ENCODE measurements around the gene CPED1.
"Not testable (repeated sequence)": the region's sequence is repeated elsewhere in the genome, so short reads cannot be mapped to it uniquely, and the experiment has no call there.

The CPED1 gene

GRCh38 chr7:121102619-121103018, 114.1 kb downstream of the CPED1 start:
- no peaks in the 10 kb centered on the region for H3K36me3 ChIP-seq (ENCODE audit: insufficient read depth, low read length)
- H3K9me3 ChIP-seq (ENCODE audit: low read length) = no peaks in the 10 kb centered on the region
- no peak overlapping the region for H3K4me3 ChIP-seq (ENCODE audit: low read length)
- H2AFZ ChIP-seq (ENCODE audit: low read depth, low read length) = no peak overlapping the region
- no peaks in the 10 kb centered on the region for H3K27me3 ChIP-seq (ENCODE audit: insufficient read depth, low read length)
- peaks cover 3% of the 10 kb centered on the region for H3K4me1 ChIP-seq (ENCODE audit: insufficient read depth, low read length)

GRCh38 chr7:121103086-121103485, 114.6 kb downstream of the CPED1 start:
- Histone ChIP-seq H3K4me1 (ENCODE audit: insufficient read depth, low read length) (peaks cover 3% of the 10 kb centered on the region), H3K36me3 (ENCODE audit: insufficient read depth, low read length) (no peaks in the 10 kb centered on the region), H3K4me3 (ENCODE audit: low read length) (no peak overlapping the region), H2AFZ (ENCODE audit: low read depth, low read length) (no peak overlapping the region), H3K27me3 (ENCODE audit: insufficient read depth, low read length) (no peaks in the 10 kb centered on the region), H3K9me3 (ENCODE audit: low read length) (no peaks in the 10 kb centered on the region)

GRCh38 chr7:121103579-121103978, 115.1 kb downstream of the CPED1 start:
- Histone ChIP-seq H3K27me3 (ENCODE audit: insufficient read depth, low read length) (no peaks in the 10 kb centered on the region), H3K4me3 (ENCODE audit: low read length) (no peak overlapping the region), H3K9me3 (ENCODE audit: low read length) (no peaks in the 10 kb centered on the region), H3K36me3 (ENCODE audit: insufficient read depth, low read length) (no peaks in the 10 kb centered on the region), H2AFZ (ENCODE audit: low read depth, low read length) (no peak overlapping the region), H3K4me1 (ENCODE audit: insufficient read depth, low read length) (peaks cover 4% of the 10 kb centered on the region)

DNA sequence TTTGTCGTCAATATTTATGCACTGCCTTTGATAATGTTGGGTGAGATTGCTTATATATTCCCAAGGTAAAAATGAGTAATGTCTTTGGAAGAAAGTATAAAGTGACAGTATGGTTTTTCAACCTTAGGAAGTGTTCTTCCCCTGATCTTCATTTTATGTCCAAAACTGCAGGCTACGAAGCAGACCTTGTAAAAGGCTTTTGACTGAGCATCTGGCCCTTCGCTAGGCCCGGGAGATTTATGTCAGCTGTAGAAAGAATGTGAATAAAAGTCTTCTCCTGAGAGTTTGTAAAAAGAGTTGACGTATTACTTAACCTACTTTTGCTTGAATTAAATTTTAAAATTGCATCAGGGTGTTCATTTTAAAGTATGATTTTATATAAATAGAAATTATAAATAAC, 116.8 kb downstream of the CPED1 start:
- Histone ChIP-seq H3K4me1 (ENCODE audit: insufficient read depth, low read length) (peaks cover 12% of the 10 kb centered on the region), H2AFZ (ENCODE audit: low read depth, low read length) (no peak overlapping the region), H3K9me3 (ENCODE audit: low read length) (no peaks in the 10 kb centered on the region), H3K27me3 (ENCODE audit: insufficient read depth, low read length) (no peaks in the 10 kb centered on the region), H3K4me3 (ENCODE audit: low read length) (no peak overlapping the region), H3K36me3 (ENCODE audit: insufficient read depth, low read length) (no peaks in the 10 kb centered on the region)

GRCh38 chr7:121107923-121108498, 119.5 kb downstream of the CPED1 start:
- H2AFZ ChIP-seq (ENCODE audit: low read depth, low read length) = no peak overlapping the region
- H3K27me3 ChIP-seq (ENCODE audit: insufficient read depth, low read length) = no peaks in the 10 kb centered on the region
- H3K4me3 ChIP-seq (ENCODE audit: low read length) = no peak overlapping the region
- no peaks in the 10 kb centered on the region for H3K9me3 ChIP-seq (ENCODE audit: low read length)
- H3K36me3 ChIP-seq (ENCODE audit: insufficient read depth, low read length) = no peaks in the 10 kb centered on the region
- H3K4me1 ChIP-seq (ENCODE audit: insufficient read depth, low read length) = peaks cover 12% of the 10 kb centered on the region

- H2AFZ ChIP-seq (ENCODE audit: low read depth, low read length) = peak overlapping the region; percentile 64
- no peaks in the 10 kb centered on the region for H3K9me3 ChIP-seq (ENCODE audit: low read length)
- H3K36me3 ChIP-seq (ENCODE audit: insufficient read depth, low read length) = no peaks in the 10 kb centered on the region
- peak overlapping the region; percentile 29 for H3K4me3 ChIP-seq (ENCODE audit: low read length)
- H3K4me1 ChIP-seq (ENCODE audit: insufficient read depth, low read length) = peaks cover 10% of the 10 kb centered on the region
- no peaks in the 10 kb centered on the region for H3K27me3 ChIP-seq (ENCODE audit: insufficient read depth, low read length)
Observed at GRCh38 chr7:121109145-121109544, 120.6 kb downstream of the CPED1 start.

DNA sequence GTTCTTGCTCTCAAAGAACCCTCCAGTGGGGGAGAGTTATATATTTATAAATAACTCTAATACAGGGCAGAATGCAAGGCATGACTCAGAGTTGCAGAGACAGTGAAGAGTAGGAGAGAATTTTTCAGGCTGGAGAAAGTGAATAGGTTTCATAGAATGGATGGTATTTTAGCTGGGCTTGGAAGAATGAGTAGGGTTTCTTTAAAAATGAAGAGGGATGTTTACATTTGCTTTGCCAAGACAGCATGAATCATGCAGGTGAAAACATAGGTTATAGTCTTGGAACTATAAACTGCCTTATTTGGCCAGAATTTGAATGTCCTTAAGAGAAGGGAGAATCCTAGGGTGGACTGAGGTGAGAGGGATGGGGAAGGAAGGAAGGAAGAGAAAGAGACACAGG, 124.8 kb downstream of the CPED1 start:
- Histone ChIP-seq H2AFZ (ENCODE audit: low read depth, low read length) (no peak overlapping the region), H3K27me3 (ENCODE audit: insufficient read depth, low read length) (no peaks in the 10 kb centered on the region), H3K36me3 (ENCODE audit: insufficient read depth, low read length) (no peaks in the 10 kb centered on the region), H3K4me1 (ENCODE audit: insufficient read depth, low read length) (peaks cover 18% of the 10 kb centered on the region), H3K9me3 (ENCODE audit: low read length) (no peaks in the 10 kb centered on the region), H3K4me3 (ENCODE audit: low read length) (no peak overlapping the region)

GRCh38 chr7:121116396-121116795, 127.9 kb downstream of the CPED1 start:
- H3K4me1 ChIP-seq (ENCODE audit: insufficient read depth, low read length) = peaks cover 8% of the 10 kb centered on the region
- no peak overlapping the region for H2AFZ ChIP-seq (ENCODE audit: low read depth, low read length)
- no peaks in the 10 kb centered on the region for H3K36me3 ChIP-seq (ENCODE audit: insufficient read depth, low read length)
- H3K27me3 ChIP-seq (ENCODE audit: insufficient read depth, low read length) = no peaks in the 10 kb centered on the region
- H3K4me3 ChIP-seq (ENCODE audit: low read length) = no peak overlapping the region
- H3K9me3 ChIP-seq (ENCODE audit: low read length) = peaks cover 3% of the 10 kb centered on the region

DNA sequence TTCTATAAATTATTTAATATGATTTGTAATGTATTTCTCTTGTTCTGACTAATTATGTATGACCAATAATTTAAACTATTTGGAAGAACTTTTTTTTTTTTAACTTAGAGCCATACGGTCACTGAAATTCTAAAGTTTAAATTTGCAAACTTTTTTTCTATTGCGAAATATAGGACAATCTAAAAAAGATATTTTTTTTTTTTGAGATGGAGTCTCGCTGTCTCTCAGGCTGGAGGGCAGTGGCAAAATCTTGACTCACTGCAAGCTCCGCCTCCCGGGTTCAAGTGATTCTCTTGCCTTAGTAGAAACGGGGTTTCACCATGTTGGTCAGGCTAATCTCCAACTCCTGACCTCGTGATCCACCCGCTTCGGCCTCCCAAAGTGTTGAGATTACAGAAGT, 130.5 kb downstream of the CPED1 start:
- Histone ChIP-seq H3K36me3 (ENCODE audit: insufficient read depth, low read length) (no peaks in the 10 kb centered on the region), H2AFZ (ENCODE audit: low read depth, low read length) (no peak overlapping the region), H3K4me1 (ENCODE audit: insufficient read depth, low read length) (peaks cover 8% of the 10 kb centered on the region), H3K4me3 (ENCODE audit: low read length) (no peak overlapping the region), H3K27me3 (ENCODE audit: insufficient read depth, low read length) (no peaks in the 10 kb centered on the region), H3K9me3 (ENCODE audit: low read length) (peaks cover 3% of the 10 kb centered on the region)

GRCh38 chr7:121123032-121123431, 134.5 kb downstream of the CPED1 start:
- Histone ChIP-seq H3K9me3 (ENCODE audit: low read length) (peaks cover 3% of the 10 kb centered on the region), H3K4me1 (ENCODE audit: insufficient read depth, low read length) (no peaks in the 10 kb centered on the region), H3K27me3 (ENCODE audit: insufficient read depth, low read length) (no peaks in the 10 kb centered on the region), H3K4me3 (ENCODE audit: low read length) (no peak overlapping the region), H2AFZ (ENCODE audit: low read depth, low read length) (no peak overlapping the region), H3K36me3 (ENCODE audit: insufficient read depth, low read length) (no peaks in the 10 kb centered on the region)

DNA sequence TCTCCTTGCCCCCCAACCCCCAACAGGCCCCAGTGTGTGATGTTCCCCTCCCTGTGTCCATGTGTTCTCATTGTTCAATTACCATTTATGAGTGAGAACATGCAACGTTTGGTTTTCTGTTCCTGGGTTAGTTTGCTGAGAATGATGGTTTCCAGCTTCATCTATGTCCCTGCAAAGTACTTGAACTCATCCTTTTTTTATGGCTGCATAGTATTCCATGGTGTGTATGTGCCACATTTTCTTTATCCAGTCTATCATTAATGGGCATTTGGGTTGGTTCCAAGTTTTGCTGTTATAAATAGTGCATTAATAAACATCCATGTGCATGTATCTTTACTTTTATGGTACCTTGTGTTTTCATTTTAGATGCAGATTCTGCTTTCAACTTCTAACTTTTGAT, 136.9 kb downstream of the CPED1 start:
- not testable (repeated sequence) for H2AFZ ChIP-seq (ENCODE audit: low read depth, low read length); H3K4me1 ChIP-seq (ENCODE audit: insufficient read depth, low read length); H3K27me3 ChIP-seq (ENCODE audit: insufficient read depth, low read length); H3K4me3 ChIP-seq (ENCODE audit: low read length); H3K9me3 ChIP-seq (ENCODE audit: low read length); H3K36me3 ChIP-seq (ENCODE audit: insufficient read depth, low read length)

GRCh38 chr7:121126201-121126600, 137.7 kb downstream of the CPED1 start:
- no peaks in the 10 kb centered on the region for H3K27me3 ChIP-seq (ENCODE audit: insufficient read depth, low read length)
- H3K4me3 ChIP-seq (ENCODE audit: low read length) = no peak overlapping the region
- H3K36me3 ChIP-seq (ENCODE audit: insufficient read depth, low read length) = no peaks in the 10 kb centered on the region

DNA sequence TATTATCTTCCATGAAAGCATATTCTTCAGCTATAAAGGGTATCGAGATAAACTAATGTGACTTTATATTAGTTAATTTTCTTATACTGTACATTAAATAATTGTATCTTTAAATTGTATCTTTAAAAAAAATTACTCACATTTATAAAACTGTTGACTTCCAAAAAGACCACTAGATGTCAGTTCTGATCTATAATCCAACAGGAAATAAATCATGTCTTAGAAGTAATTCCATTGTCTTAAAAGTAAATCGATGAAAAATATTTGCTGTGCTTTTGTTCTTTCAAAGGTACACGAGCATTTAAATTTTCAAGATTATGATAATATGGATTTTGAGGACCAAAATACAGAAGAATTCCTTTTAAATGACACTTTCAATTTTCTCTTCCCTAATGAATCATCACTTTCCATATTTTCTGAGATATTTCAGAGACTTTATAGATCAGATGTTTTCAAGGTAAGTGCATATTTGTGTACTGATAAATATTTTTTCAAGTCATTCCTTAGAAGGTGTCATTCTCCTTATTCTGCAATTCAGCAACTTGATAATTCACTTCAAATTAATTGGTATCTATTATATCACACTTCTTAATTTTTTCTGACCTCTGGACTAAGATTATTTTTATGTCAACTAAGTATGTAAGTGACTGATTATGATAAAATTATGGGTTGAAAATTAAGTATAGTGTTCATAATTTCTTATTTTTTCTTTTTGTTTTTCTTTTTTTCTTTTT, 138.5 kb downstream of the CPED1 start:
- H2AFZ ChIP-seq (ENCODE audit: low read depth, low read length) = no peak overlapping the region
- no peaks in the 10 kb centered on the region for H3K9me3 ChIP-seq (ENCODE audit: low read length)
- no peaks in the 10 kb centered on the region for H3K27me3 ChIP-seq (ENCODE audit: insufficient read depth, low read length)
- H3K4me3 ChIP-seq (ENCODE audit: low read length) = no peak overlapping the region
- H3K4me1 ChIP-seq (ENCODE audit: insufficient read depth, low read length) = no peaks in the 10 kb centered on the region
- H3K36me3 ChIP-seq (ENCODE audit: insufficient read depth, low read length) = no peaks in the 10 kb centered on the region

More at GRCh38 chr7:121126201-121126600, 137.7 kb downstream of the CPED1 start:
- no peak overlapping the region for H2AFZ ChIP-seq (ENCODE audit: low read depth, low read length)
- H3K4me1 ChIP-seq (ENCODE audit: insufficient read depth, low read length) = no peaks in the 10 kb centered on the region
- H3K9me3 ChIP-seq (ENCODE audit: low read length) = no peaks in the 10 kb centered on the region

- Histone ChIP-seq H3K4me1 (ENCODE audit: insufficient read depth, low read length) (no peaks in the 10 kb centered on the region), H2AFZ (ENCODE audit: low read depth, low read length) (no peak overlapping the region), H3K4me3 (ENCODE audit: low read length) (no peak overlapping the region), H3K36me3 (ENCODE audit: insufficient read depth, low read length) (no peaks in the 10 kb centered on the region), H3K27me3 (ENCODE audit: insufficient read depth, low read length) (no peaks in the 10 kb centered on the region), H3K9me3 (ENCODE audit: low read length) (no peaks in the 10 kb centered on the region)
Observed at GRCh38 chr7:121132940-121133339, 144.4 kb downstream of the CPED1 start.

All from neuron (in vitro differentiated cells).